Tibial nerve (tissue), 3 donors: ENCODE measurements around the gene C18orf63.

Experiments
- POLR2A ChIP-seq, 2 donors: fragments of 450-650 bp; IDR thresholded peaks; one replicate each; pipeline ENCODE4 v1.6.1; 2017; ENCODE audit warnings: antibody characterized with exemption in 2 of 2, mild to moderate bottlenecking in 2 of 2, moderate library complexity in 2 of 2
- TF ChIP-seq, protein P1 (sequence below), 5 experiments: fragments of 200-600 bp in 3 of 5; fragments of 450-650 bp in 2 of 5; sonication (generic) in 3 of 5; IDR thresholded peaks; one replicate each; pipeline ENCODE4 v1.5.1; 2016 to 2019; ENCODE audit warnings: antibody characterized with exemption in 5 of 5, mild to moderate bottlenecking in 3 of 5, moderate library complexity in 2 of 5

DNA sequence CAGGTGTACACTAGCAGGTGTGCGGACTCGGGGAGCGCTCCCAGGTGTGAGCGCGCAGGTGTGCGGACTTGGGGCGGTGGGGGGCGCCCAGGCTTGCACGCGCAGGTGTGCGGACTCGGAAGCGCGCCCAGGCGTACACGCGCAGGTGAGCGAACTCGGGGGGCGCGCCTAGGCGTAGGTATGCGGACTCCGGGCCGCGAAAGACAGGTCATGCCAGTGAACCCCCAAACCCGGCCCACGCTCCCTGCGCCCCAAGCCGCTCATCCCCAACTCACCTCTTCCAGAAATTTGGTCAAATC lies 24.2 kb upstream of the C18orf63 start:
- TF ChIP-seq, protein P1, sequence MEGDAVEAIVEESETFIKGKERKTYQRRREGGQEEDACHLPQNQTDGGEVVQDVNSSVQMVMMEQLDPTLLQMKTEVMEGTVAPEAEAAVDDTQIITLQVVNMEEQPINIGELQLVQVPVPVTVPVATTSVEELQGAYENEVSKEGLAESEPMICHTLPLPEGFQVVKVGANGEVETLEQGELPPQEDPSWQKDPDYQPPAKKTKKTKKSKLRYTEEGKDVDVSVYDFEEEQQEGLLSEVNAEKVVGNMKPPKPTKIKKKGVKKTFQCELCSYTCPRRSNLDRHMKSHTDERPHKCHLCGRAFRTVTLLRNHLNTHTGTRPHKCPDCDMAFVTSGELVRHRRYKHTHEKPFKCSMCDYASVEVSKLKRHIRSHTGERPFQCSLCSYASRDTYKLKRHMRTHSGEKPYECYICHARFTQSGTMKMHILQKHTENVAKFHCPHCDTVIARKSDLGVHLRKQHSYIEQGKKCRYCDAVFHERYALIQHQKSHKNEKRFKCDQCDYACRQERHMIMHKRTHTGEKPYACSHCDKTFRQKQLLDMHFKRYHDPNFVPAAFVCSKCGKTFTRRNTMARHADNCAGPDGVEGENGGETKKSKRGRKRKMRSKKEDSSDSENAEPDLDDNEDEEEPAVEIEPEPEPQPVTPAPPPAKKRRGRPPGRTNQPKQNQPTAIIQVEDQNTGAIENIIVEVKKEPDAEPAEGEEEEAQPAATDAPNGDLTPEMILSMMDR (IDR thresholded peaks at IDR 0.05): no peak
- TF ChIP-seq POLR2A (IDR thresholded peaks at IDR 0.05): no peak
